Kidney (tissue), 14 donors: ENCODE data around the gene CENPX. TPM values are rescaled to one million over a fixed set of nuclear protein-coding genes. Genes with fewer than 3 reads are reported as not detected.

Experiments
- DNase-seq, 5 donors: peaks; one replicate each; pipeline ENCODE4 v3.0.0-alpha.2; 2013 to 2020
- FAIRE-seq: peaks from 2 replicates; lab custom pipeline; 2012; peaks lifted over from hg19 to GRCh38; lab: Jason Lieb, UNC
- H3K27ac ChIP-seq, 2 donors: one replicate each; pipeline ENCODE4 v1.7.0; 2013; ENCODE audit warnings: low read depth in 2 of 2, low read length in 2 of 2, inconsistent platforms in 1 of 2
- H3K27me3 ChIP-seq: one replicate; pipeline ENCODE4 v1.7.1; 2013; ENCODE audit warnings: low read length, inconsistent platforms; ENCODE audit not compliant: control insufficient read depth, insufficient read depth
- H3K36me3 ChIP-seq, 3 donors: one replicate each; pipeline versions ENCODE4 v1.7.0 to v1.7.1; 2013; ENCODE audit warnings: low read length in 3 of 3, control low read depth in 1 of 3, inconsistent platforms in 1 of 3; ENCODE audit not compliant: insufficient read depth in 3 of 3, control insufficient read depth in 2 of 3
- H3K4me1 ChIP-seq, 3 donors: one replicate each; pipeline versions ENCODE4 v1.7.0 to v1.7.1; 2013; ENCODE audit warnings: low read length in 3 of 3, inconsistent platforms in 1 of 3, low read depth in 1 of 3; ENCODE audit not compliant: control insufficient read depth in 2 of 3, insufficient read depth in 2 of 3
- H3K4me3 ChIP-seq, 3 donors: one replicate each; pipeline versions ENCODE4 v1.7.0 to v1.8.1; 2013; ENCODE audit warnings: low read length in 3 of 3, control low read depth in 1 of 3, inconsistent platforms in 1 of 3
- H3K9ac ChIP-seq, 3 donors: one replicate each; pipeline versions ENCODE4 v1.7.0 to v1.7.1; 2013; ENCODE audit warnings: low read length in 3 of 3, control low read depth in 1 of 3, inconsistent platforms in 1 of 3
- H3K9me3 ChIP-seq, 3 donors: one replicate each; pipeline versions ENCODE4 v1.7.0 to v1.7.1; 2013; ENCODE audit warnings: low read length in 3 of 3, control low read depth in 1 of 3, inconsistent platforms in 1 of 3; ENCODE audit not compliant: control insufficient read depth in 2 of 3, insufficient read depth in 1 of 3
- CTCF ChIP-seq: IDR thresholded peaks from 3 replicates; pipeline ENCODE4 v1.5.1; 2012; ENCODE audit warnings: mild to moderate bottlenecking, moderate library complexity, borderline replicate concordance; ENCODE audit not compliant: insufficient read depth; ENCODE audit errors: extremely low read depth
- intact Hi-C: fragments of 100-400 bp; cut with DNase I; formaldehyde crosslinking; loops from one replicate; pipeline ENCODE4 v1.11.1; 2022
- polyA plus RNA-seq: library from polyadenylated mRNA; stranded (reverse); fragments of 350-450 nt; fragmentation: Illumina TruSeq; extraction: RNeasy Lipid Tissue Mini Kit (QIAGEN cat#74804); gene quantifications from one replicate; pipeline ENCODE4 v1.2.3, GENCODE V29; 2014; ENCODE audit warnings: low read depth, low replicate concordance; ENCODE audit not compliant: insufficient read depth
- total RNA-seq: library from RNA; stranded (reverse); fragmentation: NEBNext Ultra II Directional; extraction: Animal tissue kit (Norgen Biotek cat#: 25700); gene quantifications from one replicate; pipeline ENCODE4 v1.2.1, GENCODE V29; 2021
- donor health status: control.
- donor health status: control.
- donor health status: control.
- donor health status: control.
- donor health status: control.
- donor health status: DM: yes; HTN: yes; CAD: no.
- donor health status: Normal renal cell carcinoma (clear cell type).

Gene CENPX
- total and polyA plus RNA-seq, 2 donors from 2014 or later: 36.9 to 93.2 TPM

DNA sequence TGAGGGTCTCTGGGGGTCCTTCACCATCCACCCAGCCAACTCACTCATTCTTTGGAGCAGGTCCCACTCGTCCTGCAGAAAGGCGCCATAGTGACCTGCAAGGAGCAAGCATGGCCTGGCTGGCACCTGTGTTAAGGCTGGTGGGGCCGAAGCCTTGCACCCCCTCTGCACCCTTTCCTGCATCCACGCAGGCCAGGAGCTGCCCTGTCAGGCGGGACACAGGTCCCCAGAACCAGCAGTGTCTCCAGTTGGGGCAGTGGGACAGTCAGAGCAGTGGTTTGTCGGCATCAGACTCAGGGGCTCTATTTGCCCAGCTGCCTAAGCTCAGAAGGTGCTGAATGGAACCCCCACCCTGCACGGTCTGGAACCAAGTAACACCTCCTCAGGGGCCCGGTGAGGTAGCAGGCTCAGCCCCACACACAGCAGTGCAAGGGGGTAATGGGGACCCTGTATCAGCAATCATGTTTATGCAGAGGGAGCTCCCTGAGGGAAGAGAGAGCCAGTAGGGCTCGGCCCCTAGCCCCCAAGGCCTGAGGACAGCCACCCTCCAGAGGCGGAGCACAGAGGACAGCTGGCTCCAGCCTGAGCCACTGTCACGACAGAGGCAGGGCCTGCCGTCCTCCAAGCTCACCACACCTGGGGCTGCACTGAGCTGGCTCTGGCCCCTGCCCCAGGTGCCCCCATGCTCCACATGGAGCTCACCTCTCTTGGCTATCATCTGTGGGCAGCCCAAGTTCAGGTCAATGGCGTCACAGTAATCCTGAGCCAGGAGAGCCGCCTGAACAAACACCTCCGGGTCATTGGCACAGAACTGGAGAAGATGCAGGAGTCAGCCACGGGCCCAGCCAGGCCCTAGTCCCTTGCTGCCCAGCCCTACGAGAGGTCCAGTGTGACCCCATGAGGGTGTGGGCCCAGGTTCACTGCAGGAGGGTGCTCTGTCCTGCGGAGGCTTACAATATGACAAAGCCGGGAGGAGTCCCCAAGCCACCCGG, 41.0 kb upstream of the CENPX start:
- intact Hi-C loops: no loop called here
- Histone ChIP-seq H3K27me3 (no peaks in the 10 kb centered on the region), H3K9ac (peak overlapping the region in 1 of 3 donors; percentile 75), H3K36me3 (peaks cover 0 to 21% (median 4%) of the 10 kb centered on the region in 3 donors), H3K9me3 (no peaks in the 10 kb centered on the region), H3K27ac (no peak overlapping the region), H3K4me3 (no peak overlapping the region), H3K4me1 (peaks cover 0 to 18% (median 11%) of the 10 kb centered on the region in 3 donors)
- DNase-seq: no peak
- FAIRE-seq: no peak
- TF ChIP-seq CTCF: no peak

- Histone ChIP-seq H3K36me3 (peaks cover 0 to 21% (median 4%) of the 10 kb centered on the region in 3 donors), H3K4me1 (peaks cover 0 to 18% (median 11%) of the 10 kb centered on the region in 3 donors), H3K27ac (no peak overlapping the region), H3K4me3 (no peak overlapping the region), H3K9ac (no peak overlapping the region), H3K27me3 (no peaks in the 10 kb centered on the region), H3K9me3 (no peaks in the 10 kb centered on the region)
- DNase-seq: no peak
- intact Hi-C loops: no loop called here
- no peak for FAIRE-seq
- TF ChIP-seq CTCF: no peak
Measured at GRCh38 chr17:82062984-82063368, 40.3 kb upstream of the CENPX start.

DNA sequence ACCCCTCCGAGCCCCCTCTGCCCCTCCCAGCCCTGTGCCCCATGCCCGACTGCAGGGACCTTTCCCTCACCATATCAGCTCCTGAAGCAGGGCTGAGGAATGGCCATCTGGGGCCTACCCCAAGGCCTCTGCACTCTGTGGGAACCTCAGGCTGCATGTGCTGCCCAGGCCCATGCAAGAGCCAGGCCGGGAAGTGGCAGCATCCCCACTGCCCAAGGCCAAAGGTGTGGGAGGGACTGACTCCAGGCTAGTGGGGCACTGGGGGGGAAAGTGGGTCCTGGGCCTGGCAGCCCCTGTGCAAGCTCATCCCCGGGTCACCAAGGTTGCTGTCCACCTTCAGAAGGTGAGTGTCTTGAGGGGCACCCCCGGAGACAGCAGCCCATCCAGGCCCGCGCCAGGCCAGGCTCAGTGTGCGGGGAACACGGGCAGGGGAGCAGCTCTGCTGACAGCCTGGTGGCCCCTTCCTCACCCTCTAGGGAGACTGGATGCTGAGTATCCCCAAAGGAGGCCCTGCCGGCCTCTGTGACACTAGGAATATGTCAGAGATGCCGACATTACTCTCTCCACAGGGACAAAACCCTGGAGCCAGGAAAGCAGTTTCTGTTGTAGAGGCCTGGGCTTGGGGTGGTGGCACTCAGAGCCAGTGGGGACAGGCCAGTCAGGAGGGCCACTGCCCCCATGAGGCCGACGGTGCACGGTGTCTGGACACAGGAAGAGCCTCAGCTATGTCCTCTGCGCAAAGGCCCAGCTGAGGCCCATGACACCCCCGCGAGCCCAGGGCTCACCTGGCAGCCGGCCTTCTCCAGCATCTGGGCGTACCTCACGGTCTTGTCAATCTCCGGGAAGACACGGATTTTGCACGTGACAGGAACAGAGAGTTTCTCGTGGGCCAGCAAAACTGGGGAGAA, 39.7 kb upstream of the CENPX start:
- Histone ChIP-seq H3K27me3 (no peaks in the 10 kb centered on the region), H3K9ac (no peak overlapping the region), H3K27ac (no peak overlapping the region), H3K4me1 (peaks cover 0 to 22% (median 15%) of the 10 kb centered on the region in 3 donors), H3K9me3 (no peaks in the 10 kb centered on the region), H3K36me3 (peaks cover 0 to 21% (median 4%) of the 10 kb centered on the region in 3 donors), H3K4me3 (no peak overlapping the region)
- no peak for TF ChIP-seq CTCF
- DNase-seq: no peak
- FAIRE-seq: no peak
- intact Hi-C loops: no loop called here
